Smooth muscle cell (in vitro differentiated cells): ENCODE data around the gene PRICKLE3. TPM values are rescaled to one million over a fixed set of nuclear protein-coding genes. Genes with fewer than 3 reads are reported as not detected.
"Not testable (repeated sequence)": the region's sequence is repeated elsewhere in the genome, so short reads cannot be mapped to it uniquely, and the experiment has no call there.

Source experiments
- DNase-seq: peaks from one replicate; lab custom pipeline; 2025; ENCODE audit not compliant: unreplicated experiment; lab: John Stamatoyannopoulos, UW
- H2AFZ ChIP-seq: fragments of 200-600 bp; sonication (generic); 2 replicates; pipeline ENCODE4 v1.6.0; 2016; ENCODE audit warnings: antibody characterized with exemption, low read depth, mild to moderate bottlenecking
- H3F3A ChIP-seq: fragments of 200-600 bp; sonication (generic); 2 replicates; pipeline ENCODE4 v1.6.0; 2017; ENCODE audit warnings: antibody characterized with exemption, low read depth
- H3K27ac ChIP-seq: fragments of 200-600 bp; sonication (generic); 2 replicates; pipeline ENCODE4 v1.5.1; 2016; ENCODE audit warnings: low read depth, mild to moderate bottlenecking
- H3K27me3 ChIP-seq: fragments of 200-600 bp; sonication (generic); 2 replicates; pipeline ENCODE4 v1.6.1; 2016; ENCODE audit warnings: low read depth, mild to moderate bottlenecking
- H3K36me3 ChIP-seq: fragments of 200-600 bp; sonication (generic); 2 replicates; pipeline ENCODE4 v1.5.1; 2016; ENCODE audit warnings: low read depth
- H3K4me1 ChIP-seq: fragments of 200-600 bp; sonication (generic); 2 replicates; pipeline ENCODE4 v1.5.1; 2016; ENCODE audit warnings: low read depth
- H3K4me2 ChIP-seq: fragments of 200-600 bp; sonication (generic); 2 replicates; pipeline ENCODE4 v1.6.0; 2016; ENCODE audit warnings: mild to moderate bottlenecking
- H3K4me3 ChIP-seq: fragments of 200-600 bp; sonication (generic); 2 replicates; pipeline ENCODE4 v1.5.1; 2016; ENCODE audit warnings: mild to moderate bottlenecking
- H3K79me2 ChIP-seq: fragments of 200-600 bp; sonication (generic); 2 replicates; pipeline ENCODE4 v1.6.0; 2016; ENCODE audit warnings: low read depth, mild to moderate bottlenecking
- H3K9ac ChIP-seq: fragments of 200-600 bp; sonication (generic); 2 replicates; pipeline ENCODE4 v1.6.0; 2016; ENCODE audit warnings: low read depth
- H3K9me3 ChIP-seq: fragments of 200-600 bp; sonication (generic); replicated peaks from 2 replicates; pipeline ENCODE4 v1.5.1; 2016; ENCODE audit warnings: low read depth
- H4K20me1 ChIP-seq: fragments of 200-600 bp; sonication (generic); 2 replicates; pipeline ENCODE4 v1.6.0; 2016; ENCODE audit warnings: low read depth
- WGBS: methylation state at CpG from one replicate; pipeline ENCODE4 v1.1.7; 2016; ENCODE audit warnings: low lambda C conversion rate; 5-methylcytosine and 5-hydroxymethylcytosine counted together
- polyA plus RNA-seq: library from polyadenylated mRNA; unstranded; fragments of >200 nt; fragmentation: Nextera tagmentation; extraction: Ambion mirVana; gene quantifications from 2 replicates; pipeline ENCODE4 v1.2.1, GENCODE V29; 2016
- total RNA-seq: library from RNA; depleted of rRNA; stranded (reverse); fragments of >200 nt; gene quantifications from 2 replicates; pipeline ENCODE4 v1.2.3, GENCODE V29; 2014
- TF ChIP-seq, protein P1 (sequence below): fragments of 200-600 bp; sonication (generic); IDR thresholded peaks from 2 replicates; pipeline ENCODE4 v1.5.1; 2017; ENCODE audit warnings: borderline replicate concordance, mild to moderate bottlenecking, antibody characterized with exemption; ENCODE audit not compliant: insufficient read depth, poor library complexity, severe bottlenecking

The PRICKLE3 gene
- total and polyA plus RNA-seq, 2 experiments from 2014 or later, result 11.3 to 11.5 TPM

DNA sequence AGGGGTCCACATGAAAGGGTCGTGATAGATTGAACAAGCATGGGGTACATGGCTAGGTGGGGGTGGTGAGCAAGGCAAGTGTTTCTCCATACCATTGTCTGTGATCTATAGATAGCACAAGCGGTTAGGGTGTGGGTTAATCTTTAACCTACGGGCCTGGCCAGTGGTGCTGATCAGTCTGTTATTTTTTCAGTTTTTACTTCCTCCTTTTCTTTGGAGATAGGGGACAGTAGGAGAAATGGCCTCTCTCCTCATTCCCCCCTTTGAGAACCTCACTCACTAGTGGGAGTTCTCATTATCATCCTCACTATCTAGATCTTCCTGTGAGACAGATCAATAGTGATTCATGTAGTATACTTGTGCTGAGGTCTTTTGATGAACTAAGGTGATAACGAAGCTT lies 46.5 kb downstream of the PRICKLE3 start:
- Histone ChIP-seq H2AFZ (no peak overlapping the region), H3K9ac (no peak overlapping the region), H3K4me1 (no peaks in the 10 kb centered on the region), H3K4me3 (no peak overlapping the region), H3F3A (no peaks in the 10 kb centered on the region), H3K4me2 (no peak overlapping the region), H3K79me2 (no peaks in the 10 kb centered on the region), H3K27ac (no peak overlapping the region), H3K27me3 (no peaks in the 10 kb centered on the region), H3K36me3 (no peaks in the 10 kb centered on the region), H4K20me1 (no peaks in the 10 kb centered on the region), H3K9me3 (no peaks in the 10 kb centered on the region)
- no peak for DNase-seq
- WGBS, result 77% methylated on average over 4 of the region's 4 CpGs
- TF ChIP-seq, protein P1, sequence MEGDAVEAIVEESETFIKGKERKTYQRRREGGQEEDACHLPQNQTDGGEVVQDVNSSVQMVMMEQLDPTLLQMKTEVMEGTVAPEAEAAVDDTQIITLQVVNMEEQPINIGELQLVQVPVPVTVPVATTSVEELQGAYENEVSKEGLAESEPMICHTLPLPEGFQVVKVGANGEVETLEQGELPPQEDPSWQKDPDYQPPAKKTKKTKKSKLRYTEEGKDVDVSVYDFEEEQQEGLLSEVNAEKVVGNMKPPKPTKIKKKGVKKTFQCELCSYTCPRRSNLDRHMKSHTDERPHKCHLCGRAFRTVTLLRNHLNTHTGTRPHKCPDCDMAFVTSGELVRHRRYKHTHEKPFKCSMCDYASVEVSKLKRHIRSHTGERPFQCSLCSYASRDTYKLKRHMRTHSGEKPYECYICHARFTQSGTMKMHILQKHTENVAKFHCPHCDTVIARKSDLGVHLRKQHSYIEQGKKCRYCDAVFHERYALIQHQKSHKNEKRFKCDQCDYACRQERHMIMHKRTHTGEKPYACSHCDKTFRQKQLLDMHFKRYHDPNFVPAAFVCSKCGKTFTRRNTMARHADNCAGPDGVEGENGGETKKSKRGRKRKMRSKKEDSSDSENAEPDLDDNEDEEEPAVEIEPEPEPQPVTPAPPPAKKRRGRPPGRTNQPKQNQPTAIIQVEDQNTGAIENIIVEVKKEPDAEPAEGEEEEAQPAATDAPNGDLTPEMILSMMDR, result no peak

DNA sequence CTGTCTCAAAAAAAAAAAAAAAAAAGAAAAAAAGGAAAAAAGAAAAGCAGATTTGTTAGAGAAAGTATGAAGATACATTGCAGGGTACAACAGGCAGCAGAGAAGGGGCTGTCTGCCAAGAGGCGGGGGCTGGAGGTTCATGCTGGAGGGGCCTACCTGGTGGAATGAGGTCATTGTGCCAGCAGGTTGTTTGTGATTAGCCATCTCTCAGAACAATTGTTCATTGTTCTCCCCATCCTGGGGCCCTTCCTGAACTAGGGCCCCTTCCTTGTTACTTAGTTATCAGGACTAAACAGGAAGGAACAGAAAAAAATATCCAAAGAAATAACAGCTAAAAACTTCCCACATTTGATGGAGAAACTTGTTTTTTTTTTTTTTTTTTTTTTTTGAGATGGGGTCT lies 48.7 kb downstream of the PRICKLE3 start:
- H3K79me2 ChIP-seq, result no peaks in the 10 kb centered on the region
- H3K9ac ChIP-seq, result no peak overlapping the region
- TF ChIP-seq, protein P1, result no peak
- no peak for DNase-seq
- WGBS, result 100% methylated on average over 1 of the region's 1 CpG
- no peaks in the 10 kb centered on the region for H3K4me1 ChIP-seq
- H3K27me3 ChIP-seq, result no peaks in the 10 kb centered on the region
- H3K4me2 ChIP-seq, result no peak overlapping the region
- H3F3A ChIP-seq, result no peaks in the 10 kb centered on the region
- H3K9me3 ChIP-seq, result no peaks in the 10 kb centered on the region
- H2AFZ ChIP-seq, result no peak overlapping the region
- H3K27ac ChIP-seq, result no peak overlapping the region
- H3K36me3 ChIP-seq, result no peaks in the 10 kb centered on the region
- H3K4me3 ChIP-seq, result no peak overlapping the region
- H4K20me1 ChIP-seq, result no peaks in the 10 kb centered on the region

DNA sequence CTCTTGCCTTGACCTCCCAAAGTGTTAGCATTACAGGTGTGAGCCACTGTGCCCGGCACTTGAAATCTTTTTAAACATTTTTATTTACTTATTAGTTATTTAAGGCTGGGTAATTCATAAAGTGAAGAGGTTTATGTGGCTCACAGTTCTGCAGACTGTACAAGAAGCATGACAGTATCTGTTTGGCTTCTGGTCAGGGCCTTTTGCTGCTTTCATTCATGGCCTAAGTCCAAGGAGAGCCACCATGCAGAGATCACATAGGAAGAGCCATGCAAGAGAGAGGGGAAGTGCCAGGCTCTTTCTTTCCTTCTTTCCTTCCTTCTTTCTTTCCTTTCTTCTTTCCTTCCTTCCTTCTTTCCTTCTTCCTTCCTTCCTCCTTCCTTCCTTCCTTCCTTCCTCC lies 52.4 kb downstream of the PRICKLE3 start:
- no peaks in the 10 kb centered on the region for H4K20me1 ChIP-seq
- no peak overlapping the region for H3K4me3 ChIP-seq
- TF ChIP-seq, protein P1, result no peak
- H3K4me1 ChIP-seq, result no peaks in the 10 kb centered on the region
- no peak overlapping the region for H2AFZ ChIP-seq
- no peak overlapping the region for H3K9ac ChIP-seq
- H3K36me3 ChIP-seq, result no peaks in the 10 kb centered on the region
- no peaks in the 10 kb centered on the region for H3K27me3 ChIP-seq
- H3K9me3 ChIP-seq, result no peaks in the 10 kb centered on the region
- no peaks in the 10 kb centered on the region for H3F3A ChIP-seq
- H3K79me2 ChIP-seq, result no peaks in the 10 kb centered on the region
- no peak overlapping the region for H3K4me2 ChIP-seq
- 91% methylated on average over 1 of the region's 1 CpG for WGBS
- no peak overlapping the region for H3K27ac ChIP-seq
- no peak for DNase-seq

DNA sequence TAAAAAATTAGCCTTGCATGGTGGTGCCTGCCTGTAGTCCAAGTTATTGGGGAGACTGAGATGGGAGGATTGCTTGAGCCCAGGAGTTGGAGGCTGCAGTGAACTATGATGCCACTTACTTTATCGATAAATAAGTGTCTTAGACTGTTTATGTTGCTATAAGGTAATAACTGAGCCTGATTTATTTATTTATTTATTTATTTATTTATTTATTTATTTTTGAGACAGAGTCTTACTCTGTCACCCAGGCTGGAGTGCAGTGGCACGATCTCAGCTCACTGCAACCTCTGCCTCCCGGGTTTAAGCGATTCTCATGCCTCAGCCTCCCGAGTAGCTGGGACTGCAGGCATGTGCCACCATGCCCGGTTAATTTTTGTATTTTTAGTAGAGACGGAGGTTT lies 53.9 kb downstream of the PRICKLE3 start:
- not testable (repeated sequence) for H3F3A ChIP-seq, H3K27me3 ChIP-seq, H3K9me3 ChIP-seq, H3K4me3 ChIP-seq, H3K9ac ChIP-seq, H4K20me1 ChIP-seq, H2AFZ ChIP-seq, H3K36me3 ChIP-seq, H3K4me2 ChIP-seq, H3K4me1 ChIP-seq, DNase-seq, H3K79me2 ChIP-seq, H3K27ac ChIP-seq
- 95% methylated on average over 7 of the region's 7 CpGs for WGBS
